ENCODE results near the gene CACNA1C.

CACNA1C gene

GRCh38 chr12:2172491-2173214 is 119.9 kb downstream of the CACNA1C start:
- DNase-seq = peak; percentile 72 to 91

DNA sequence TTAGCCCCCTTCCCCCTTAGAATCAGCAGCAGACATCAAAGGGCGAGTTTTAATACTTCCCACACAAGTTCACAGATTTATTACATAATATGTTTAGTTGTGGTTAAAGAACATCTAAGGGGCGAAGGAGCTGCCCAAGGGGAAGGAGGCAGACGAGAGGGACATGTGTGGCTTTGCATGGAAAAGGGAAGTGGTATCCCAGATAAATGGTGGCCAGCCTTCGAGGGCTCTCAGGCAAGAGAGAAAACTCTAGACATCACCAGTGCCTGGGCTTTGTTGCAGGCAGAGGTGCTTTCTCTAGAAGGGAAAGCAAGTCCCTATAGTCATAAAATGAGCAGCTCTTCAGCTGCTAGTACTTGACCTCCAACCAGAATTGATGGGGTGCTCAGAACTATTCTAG is 121.2 kb downstream of the CACNA1C start:
- no peak for DNase-seq

DNA sequence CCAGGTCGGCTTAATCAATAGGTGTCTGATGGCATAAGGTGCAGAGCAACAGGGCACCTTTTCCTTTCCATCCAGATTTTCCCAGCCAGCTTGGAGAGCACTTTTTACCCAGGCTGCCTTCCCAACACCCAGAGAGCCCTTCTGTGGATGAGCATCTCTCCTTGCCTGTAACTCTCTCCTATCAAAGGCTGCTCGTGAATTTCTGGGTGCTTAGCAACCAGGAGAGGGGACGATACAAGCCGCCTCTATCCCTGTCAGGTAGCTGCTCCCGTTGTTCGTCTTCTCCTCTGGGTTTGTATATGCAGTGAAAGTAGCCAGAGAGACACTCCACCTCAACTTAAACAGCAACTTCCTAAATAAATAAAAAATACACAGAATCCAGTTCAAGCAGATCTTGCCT is 124.2 kb downstream of the CACNA1C start:
- DNase-seq = no peak

DNA sequence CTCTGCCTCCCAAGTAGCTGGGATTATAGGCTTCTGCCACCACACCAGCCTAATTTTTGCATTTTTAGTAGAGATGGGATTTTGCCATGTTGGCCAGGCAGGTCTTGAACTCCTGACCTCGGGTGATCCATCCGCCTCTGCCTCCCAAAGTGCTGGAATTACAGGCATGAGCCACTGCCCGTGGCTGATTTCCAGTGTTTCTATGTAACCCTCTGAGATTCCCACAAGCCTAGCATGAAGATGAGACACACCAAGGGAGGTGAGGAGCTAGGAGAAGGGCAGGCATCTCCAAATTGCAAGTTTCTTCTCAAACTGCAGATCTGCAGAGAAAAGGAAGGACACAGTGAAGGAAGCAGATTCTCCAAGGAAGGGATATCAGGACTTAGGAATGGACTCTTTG is 125.0 kb downstream of the CACNA1C start:
- no peak for DNase-seq

GRCh38 chr12:2179058-2179457 is 126.3 kb downstream of the CACNA1C start:
- no peak for DNase-seq

GRCh38 chr12:2179953-2180736 is 127.4 kb downstream of the CACNA1C start:
- DNase-seq = no peak

GRCh38 chr12:2180737-2181082 is 127.9 kb downstream of the CACNA1C start:
- no peak for DNase-seq

DNA sequence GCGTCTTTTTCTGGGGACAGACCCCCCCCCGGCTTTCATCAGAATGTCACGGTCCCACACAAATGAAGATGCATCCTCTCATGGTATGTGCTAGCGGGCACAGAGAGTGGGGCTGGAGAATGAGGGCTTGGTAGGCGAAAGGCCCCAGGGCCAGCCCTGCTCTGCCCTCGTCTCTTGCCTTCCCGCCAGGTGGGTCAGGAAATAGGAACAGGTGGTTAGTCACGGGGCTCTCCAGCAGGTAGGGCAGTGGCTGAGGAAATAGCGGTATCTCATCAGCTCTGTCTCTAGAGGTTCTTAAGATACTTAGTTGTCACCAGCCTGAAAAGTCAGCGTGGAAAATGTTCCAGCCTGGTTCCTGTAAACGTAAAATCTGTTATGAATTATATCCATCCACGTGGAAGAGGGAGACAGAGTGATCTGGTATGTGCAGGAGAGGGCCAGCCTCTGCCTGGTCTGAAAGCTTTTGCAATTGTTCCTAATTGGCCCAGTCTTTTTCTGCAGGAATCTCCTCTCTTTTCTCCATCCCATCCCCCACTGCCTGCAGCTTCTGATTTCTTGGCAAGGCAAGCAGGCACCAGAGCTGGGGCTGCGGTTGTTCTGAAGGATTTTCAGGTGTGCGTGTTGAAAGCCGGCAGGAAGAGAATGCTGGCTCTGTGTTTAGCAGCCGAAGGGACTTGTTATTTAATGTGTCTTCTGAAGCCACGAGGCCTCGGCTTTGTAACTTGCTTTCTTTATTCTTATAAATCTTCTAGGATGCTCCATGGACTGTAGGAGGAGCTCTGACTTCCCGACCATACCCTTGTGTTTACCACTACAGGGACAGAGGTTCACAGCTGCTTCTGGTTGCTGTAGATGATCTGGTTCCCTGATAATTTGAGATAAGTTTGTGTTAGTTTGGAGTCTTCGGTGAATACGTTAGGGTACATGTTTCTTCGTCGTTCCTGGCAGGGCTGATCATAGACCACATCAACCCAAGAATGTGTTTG is 131.1 kb downstream of the CACNA1C start:
- no peak for DNase-seq

GRCh38 chr12:2185751-2186341 is 133.1 kb downstream of the CACNA1C start:
- DNase-seq = no peak

- DNase-seq = no peak
Measured at GRCh38 chr12:2187195-2187945, 134.6 kb downstream of the CACNA1C start.

DNA sequence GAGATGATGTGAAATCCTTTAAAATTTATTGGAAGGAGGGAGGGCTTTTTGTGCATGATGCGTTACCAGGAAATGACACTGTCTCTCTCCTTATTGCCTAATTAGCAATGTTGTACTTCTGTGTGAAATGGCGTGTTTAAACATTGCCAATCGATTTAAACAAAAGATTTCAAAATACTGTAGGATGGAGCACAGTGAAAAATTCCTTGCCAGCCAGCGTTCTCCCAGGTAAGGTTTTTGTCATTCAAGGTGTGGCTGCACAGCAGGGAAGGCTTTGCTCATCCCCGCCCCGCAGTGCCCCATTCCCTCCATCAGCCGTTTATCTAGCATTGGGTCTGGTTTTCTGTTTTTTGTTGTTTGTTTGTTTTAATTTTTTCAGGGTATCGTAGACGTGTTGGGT is 137.3 kb downstream of the CACNA1C start:
- DNase-seq = no peak

GRCh38 chr12:2190896-2191533 is 138.2 kb downstream of the CACNA1C start:
- no peak for DNase-seq

DNA sequence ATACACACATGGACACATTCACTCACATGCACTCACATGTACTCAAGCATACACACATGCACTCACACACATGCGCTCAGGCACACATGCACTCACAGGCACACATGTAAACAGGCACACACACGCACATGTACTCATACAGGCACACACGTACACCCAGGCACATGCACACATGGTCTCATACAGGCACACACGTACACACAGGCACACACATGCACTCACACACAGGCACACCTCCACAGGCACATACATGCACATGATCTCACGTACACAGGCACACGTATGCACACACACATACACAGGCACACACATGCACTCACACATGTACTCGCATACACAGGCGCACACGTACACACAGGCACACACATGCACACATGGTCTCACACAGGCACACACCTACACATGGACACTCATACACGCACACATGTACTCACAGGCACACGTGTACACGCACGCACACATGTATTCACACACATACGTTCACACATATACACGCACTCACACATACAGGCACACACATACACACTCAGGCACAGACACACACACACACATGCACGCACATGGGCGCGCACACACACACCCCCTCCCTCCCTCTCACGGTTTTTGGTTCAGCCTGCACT is 138.9 kb downstream of the CACNA1C start:
- DNase-seq = no peak

- no peak for DNase-seq
Measured at GRCh38 chr12:2192231-2192630, 139.4 kb downstream of the CACNA1C start.

- no peak for DNase-seq
Measured at GRCh38 chr12:2194060-2194459, 141.3 kb downstream of the CACNA1C start.

GRCh38 chr12:2194571-2194970 is 141.8 kb downstream of the CACNA1C start:
- DNase-seq = no peak

DNA sequence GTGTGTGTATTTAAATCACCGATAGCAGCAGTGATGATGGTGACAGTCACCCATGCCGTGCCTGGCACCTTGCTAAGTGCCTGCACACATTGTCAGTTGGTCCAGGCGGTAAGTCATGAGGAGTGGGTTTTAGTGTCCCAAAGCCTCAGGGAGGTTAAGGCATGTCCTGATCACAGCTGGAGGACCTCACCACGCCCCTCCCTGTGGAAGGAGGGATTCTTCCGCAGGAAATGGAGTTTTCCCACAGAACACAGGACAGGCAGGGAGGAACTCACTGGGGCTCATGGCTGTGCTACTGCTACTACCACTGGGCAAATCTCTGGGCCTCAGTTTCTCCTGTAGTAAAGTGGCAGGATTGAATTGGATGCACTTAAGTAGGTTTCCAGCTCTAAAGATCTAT is 142.3 kb downstream of the CACNA1C start:
- DNase-seq = no peak

- no peak for DNase-seq
Measured at GRCh38 chr12:2198005-2198501, 145.3 kb downstream of the CACNA1C start.

DNA sequence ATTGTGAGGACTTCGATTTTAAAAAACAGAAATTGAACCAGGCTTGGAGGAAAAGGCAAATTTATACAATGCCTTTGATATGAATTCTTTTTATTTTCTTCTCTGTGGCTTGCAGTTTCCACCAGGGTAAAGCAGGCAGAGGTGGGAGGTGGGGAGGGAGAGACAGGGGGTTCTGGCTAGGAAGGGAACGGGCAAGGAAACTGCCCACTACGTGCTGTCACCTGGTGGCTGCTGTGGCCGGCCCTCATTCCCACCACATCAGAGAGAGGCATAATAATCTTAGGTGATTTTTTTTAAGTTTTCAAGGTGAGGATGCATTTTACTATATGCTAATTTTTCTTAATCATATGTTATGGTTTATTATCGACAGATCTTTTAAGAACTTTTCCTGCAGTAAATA is 145.8 kb downstream of the CACNA1C start:
- no peak for DNase-seq

- DNase-seq = no peak
Measured at GRCh38 chr12:2205996-2206395, 153.2 kb downstream of the CACNA1C start.

All from NCI-H524 (cell line).